GM21529 (cell line): ENCODE results near the gene MAPK8IP1.
A peak's percentile ranks its signal among the peaks of the same experiment; 100 is the strongest.
"Not testable (repeated sequence)": the region's sequence is repeated elsewhere in the genome, so short reads cannot be mapped to it uniquely, and the experiment has no call there.

Experiments used
- ATAC-seq: cut with Tn5 transposase; IDR thresholded peaks from one replicate; pipeline ENCODE4 v1.9.1; 2021; ENCODE audit not compliant: unreplicated experiment

MAPK8IP1 gene

DNA sequence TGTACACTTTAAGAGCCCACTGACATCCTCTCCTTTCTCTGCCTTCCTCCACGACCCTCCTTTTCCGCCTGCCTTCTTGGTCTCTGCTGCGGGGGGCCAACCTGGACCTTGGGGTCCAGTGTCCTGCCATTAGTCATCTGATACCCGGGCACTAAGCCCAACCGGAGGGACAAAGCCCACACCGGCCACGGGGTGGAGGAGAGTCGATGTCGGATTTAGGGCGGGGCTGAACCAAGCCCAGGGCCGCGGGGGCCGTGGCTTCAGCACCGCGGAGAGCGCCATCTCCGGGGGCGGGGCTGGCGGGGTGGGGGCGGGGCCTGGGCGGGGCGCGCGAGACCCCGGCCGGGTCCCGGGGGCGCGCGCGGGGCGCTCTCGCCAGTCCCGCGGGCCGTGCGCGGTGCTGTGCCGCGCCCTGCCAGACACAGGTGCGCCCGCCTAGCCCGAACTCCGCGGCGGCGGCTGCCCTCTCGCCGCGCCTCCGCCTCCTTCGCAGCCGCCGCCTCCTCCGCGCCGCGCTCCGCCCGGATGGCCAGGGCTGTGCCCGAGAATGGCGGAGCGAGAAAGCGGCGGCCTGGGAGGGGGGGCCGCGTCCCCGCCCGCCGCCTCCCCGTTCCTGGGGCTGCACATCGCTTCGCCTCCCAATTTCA is at the start of gene MAPK8IP1:
MAPK8IP1 (plus strand) TSS at position 378 of the 647 bp plus-strand sequence; CDS start at position 548, 170 bp downstream.
- peak; percentile 55 for ATAC-seq

DNA sequence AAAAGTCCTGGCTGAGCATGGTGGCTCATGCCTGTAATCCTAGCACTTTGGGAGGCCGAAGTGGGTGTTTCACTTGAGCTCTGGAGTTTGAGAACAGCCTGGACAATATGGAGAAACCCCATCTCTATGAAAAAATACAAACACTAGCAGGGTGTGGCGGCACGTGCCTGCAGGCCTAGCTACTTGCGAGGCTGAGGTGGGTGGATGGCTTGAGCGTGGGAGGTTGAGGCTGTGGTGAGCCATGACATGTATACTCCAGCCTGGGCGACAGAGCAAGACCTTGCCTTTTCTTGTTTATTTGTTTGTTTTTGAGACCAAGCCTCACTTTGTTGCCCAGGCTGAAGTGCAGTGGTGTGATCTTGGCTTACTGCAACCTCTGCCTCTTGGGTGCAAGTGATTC is 46.2 kb upstream of the MAPK8IP1 start:
- ATAC-seq: no peak

DNA sequence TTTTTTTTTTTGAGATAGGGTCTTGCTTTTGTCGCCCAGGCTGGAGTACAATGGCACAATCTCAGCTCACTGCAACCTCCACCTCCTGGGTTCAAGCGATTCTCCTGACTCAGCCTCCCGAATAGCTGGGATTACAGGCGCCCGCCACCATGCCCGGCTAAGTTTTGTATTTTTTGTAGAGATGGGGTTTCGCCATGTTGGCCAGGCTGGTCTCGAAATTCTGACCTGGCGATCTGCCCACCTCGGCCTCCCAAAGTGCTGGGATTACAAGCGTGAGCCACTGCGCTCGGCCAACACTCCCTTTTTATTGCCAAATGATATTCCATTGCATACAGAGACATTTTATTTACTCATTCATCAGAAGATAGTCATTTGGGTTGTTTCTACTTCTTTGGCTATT is 45.2 kb upstream of the MAPK8IP1 start:
- not testable (repeated sequence) for ATAC-seq

DNA sequence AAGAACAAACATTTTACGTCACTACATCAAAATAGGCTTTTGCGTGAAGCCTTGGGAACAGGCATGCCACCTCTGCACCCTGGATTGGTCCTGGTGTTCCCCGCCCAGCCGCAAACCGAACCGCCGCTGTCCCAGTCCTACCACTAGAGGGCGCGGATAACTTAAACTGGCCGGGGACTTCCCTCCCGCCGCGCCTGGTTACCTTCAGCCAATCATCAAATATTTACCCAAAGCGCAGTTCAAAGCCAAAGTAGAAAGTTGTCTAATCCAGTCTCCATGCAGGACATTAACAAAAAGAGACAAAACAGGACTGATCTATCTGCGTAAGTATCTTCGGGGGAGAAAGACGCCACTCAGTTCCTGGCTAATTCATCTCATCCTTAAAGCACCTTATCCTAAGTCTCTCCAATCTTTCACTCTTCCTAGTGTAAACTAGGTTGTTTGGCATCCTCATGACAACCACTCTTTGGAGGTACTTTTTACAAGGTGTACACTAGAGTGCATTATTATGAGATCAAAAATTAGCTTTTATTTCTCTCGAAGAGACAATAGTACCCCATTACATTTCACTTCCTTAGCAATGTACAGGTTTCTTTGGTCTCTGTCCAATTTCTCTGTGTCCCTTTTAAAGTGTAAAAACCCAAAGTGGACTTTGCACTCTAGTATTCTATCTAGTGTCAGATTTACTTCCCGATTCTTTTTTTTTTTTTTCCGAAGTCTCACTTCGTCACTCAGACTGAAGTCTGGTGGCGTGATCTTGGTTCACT is 42.1 kb upstream of the MAPK8IP1 start:
- ATAC-seq: no peak

DNA sequence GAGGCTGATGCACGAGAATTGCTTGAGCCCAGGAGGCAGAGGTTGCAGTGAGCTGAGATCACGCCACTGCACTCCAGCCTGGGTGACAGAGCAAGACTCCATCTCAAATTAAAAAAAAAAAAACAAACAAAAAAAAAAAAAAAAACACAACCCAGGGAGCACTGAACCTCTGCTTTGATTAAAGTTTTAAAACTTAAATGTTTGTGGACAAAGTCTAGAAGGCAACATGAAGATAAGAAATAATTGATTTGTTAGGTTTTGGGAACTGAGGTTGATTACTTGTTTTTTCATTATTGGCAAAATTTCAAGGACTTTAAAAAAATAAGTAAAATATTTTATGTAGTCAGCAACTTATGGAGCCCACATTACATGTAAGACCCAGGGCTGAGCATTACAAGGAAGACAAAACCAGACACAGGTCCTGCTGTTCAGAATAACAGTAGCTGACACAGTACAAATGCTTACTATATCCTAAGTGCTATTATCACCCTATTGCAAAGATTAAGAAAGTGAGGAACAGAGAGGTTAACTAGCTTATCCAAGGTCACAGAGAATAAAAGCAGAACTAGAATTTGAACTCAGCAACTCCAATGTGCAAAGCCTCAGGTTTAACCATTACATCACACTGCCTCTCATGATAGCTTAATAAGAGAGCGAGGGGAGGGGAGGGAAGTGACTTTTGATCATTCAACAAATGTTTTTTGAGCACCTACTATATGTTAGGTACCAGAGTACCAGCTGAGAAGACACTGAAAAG is 40.5 kb upstream of the MAPK8IP1 start:
- ATAC-seq: no peak

DNA sequence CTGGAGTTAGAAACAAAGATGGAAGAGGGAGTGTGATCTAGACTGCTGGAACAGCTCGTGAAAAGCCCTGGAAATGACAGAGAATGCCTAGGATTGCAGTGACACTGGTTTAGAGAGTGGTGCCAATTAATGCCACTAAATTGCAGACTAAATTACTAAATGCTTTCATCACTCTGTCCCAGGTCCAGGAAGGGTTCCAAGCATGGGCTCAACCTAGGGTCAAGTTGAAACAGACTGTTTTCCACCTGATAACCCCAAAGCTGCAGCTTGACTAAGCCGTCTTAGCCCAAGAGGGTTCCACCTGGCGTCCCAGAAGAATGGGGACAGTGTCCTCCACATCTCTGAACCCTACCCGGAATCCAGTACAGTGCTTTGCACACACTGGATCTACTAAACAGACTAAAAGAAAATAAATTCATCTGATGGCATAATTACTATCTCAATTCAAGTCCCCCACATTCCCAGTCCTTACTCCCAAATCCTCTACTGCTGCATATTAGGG is 39.2 kb upstream of the MAPK8IP1 start:
- ATAC-seq: no peak

DNA sequence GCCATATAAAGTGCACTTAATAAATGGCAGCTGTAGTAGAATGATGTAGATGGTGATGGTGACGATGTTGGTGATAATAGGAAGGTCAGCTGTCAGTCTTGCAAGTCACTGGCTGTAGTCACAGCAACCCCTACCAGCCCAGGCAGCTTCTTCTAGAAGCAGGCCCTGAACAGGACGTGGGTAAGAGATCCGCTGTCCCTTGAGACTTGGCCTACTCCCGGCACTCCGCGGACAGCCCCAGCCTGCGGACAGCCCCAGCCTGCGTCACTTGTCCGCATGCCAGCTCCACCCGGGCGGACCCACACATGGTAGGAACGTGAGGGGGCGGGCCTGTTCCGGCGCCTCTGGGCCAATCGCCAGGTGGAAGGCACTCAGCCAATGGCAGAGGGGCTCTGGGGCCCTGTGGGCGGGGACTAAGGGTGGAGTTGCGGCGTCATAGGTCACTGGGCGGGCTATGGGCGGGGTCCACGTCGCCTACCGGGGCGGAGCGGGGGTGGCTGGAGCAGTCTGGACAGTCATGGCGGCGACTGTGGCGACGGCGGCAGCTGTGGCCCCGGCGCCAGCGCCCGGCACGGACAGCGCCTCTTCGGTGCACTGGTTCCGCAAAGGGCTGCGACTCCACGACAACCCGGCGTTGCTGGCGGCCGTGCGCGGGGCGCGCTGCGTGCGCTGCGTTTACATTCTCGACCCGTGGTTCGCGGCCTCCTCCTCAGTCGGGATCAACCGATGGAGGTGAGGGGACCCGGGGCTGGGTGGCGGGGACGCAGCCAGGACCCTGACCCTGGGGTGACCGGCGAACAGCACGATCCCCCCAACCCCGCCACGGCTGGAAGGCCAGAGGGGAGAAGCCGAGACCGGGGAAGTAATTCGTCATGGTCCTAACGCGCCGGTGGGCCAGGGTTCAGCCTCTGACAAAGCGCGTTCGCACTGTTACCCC is 38.2 kb upstream of the MAPK8IP1 start, which contains the start of gene CRY2:
CRY2 (plus strand) TSS at position 502 of the 937 bp plus-strand sequence; CDS start at position 518, 16 bp downstream.
- ATAC-seq: peak; percentile 91

DNA sequence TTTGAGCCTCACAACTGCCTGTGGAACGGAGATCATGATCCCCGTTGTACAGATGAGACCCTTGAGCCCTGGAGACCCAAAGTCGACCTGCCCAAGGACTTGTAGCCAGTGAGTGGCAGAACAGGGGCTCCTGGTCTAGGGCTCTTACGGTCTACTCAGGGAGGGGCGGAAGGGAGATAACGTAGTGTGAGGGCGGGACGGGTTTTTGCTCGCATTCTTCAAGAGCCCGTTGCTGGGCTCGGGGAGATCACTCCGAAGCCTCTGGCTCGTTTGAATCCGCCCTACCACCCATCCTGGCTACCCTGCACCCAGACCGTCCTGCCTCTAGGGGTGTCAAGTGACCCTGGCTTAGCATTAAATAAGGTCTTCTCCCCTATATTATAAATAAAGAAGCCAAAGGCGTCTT is 37.5 kb upstream of the MAPK8IP1 start:
- peak; percentile 14 for ATAC-seq

DNA sequence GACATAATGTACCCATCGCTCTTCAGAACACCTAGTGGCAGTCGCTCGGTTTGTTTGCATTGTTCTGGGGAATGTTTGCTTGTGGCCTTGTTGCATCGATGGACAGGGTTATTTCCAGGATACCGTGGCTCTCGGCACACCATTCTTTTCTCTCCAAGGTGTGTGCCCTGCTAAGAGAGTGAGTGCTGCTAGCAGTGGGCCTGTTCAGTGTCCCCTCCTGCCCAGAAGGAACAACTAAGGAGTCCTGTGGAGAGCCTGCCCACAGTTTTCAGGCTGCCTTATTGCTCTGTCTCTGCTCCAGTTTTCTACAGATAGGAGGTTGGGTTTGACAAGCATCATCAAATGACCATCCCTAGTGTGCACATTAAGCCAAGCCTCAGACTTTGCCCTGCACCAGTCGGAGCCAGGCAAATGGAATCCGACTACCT is 36.8 kb upstream of the MAPK8IP1 start:
- ATAC-seq: no peak

DNA sequence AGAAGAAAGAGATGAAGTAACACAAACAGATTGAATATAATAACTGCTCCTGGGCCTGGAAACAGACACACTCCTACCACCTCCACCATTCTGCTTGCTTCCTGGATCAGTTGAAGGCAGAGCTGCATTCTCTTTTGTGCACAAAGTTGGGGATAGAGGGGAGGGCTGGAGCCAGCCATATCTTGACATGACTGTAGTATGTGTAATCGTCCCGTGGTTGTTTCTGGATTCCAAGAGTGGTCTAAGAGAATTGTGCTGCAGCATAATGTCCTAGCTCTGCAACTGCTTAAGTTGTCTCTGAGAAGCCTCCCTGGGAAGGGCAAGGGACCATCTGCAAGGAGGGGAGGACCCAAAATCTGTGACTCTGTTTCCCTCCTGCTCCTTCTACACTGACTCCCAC is 35.0 kb upstream of the MAPK8IP1 start:
- no peak for ATAC-seq

DNA sequence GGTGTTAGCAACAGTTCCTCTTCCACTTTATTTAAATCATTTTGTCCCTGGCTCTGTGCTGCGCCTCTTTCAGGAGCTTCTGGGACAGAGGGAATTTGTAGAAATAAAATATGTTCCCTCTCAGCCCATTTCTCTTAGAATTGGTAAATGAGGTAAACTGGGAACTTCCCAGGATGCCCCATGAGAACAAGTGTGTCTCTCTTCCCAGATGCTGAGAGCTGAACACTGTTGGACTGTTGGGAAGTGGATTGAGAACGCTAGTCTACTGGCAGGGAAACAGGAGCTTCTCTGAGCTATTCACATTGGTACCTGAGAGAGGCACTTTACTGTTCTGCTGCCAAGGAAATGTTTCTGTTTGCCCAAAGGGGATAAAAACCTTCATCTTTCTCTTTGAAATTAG is 34.2 kb upstream of the MAPK8IP1 start:
- ATAC-seq: no peak

DNA sequence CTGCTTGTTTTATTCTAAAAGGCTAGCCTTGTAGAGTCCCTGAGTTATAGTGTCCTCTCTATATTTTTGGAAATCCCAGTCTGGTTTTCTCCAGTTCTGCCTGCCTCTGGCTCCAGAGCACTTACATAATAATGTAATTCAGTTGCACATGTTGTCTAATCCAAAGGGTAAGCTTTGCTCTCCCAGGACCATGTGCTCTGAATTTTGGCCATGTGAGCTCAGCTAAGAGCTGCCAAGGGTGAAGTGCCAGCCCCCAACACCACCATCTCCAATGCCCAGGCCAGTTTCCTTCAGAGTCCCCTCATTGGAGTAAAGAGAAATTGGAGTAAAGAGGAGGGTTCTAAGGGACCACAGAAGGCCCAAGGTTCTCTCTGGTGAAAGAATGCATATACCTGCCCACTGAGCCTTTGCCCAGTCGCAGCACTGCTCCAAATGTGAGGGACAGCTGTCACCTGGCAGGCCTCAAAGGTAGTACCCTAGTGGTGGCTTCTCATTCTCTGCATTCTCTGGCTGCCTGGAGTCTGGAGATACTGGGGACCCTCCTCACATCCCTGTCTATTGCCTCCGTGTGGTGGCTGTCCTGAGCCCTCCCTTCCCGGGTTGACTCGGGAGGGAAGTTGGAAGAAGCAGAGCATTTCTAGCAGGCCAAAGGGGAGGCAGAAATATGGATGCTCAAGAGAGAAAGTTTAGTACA is 33.3 kb upstream of the MAPK8IP1 start:
- peak; percentile 22 for ATAC-seq

DNA sequence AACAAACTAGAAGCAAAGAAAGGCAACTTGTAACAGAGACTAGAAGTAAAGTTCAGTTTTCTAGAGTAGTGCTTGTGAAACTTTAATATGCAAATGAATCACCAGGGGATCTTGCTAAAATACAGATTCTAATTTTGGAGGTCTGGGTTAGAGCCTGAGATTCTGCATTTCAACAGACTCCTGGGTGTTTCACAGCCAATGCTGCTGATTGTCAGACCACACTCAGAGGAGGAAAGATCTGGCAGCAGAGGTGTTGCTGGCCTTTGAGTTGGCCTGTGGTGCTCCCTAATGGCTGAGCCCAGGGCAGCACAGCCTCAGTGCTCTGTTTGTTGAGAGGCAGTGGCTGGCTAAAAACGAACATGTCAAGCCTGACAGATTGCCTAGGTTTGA is 32.7 kb upstream of the MAPK8IP1 start:
- peak; percentile 61 for ATAC-seq

DNA sequence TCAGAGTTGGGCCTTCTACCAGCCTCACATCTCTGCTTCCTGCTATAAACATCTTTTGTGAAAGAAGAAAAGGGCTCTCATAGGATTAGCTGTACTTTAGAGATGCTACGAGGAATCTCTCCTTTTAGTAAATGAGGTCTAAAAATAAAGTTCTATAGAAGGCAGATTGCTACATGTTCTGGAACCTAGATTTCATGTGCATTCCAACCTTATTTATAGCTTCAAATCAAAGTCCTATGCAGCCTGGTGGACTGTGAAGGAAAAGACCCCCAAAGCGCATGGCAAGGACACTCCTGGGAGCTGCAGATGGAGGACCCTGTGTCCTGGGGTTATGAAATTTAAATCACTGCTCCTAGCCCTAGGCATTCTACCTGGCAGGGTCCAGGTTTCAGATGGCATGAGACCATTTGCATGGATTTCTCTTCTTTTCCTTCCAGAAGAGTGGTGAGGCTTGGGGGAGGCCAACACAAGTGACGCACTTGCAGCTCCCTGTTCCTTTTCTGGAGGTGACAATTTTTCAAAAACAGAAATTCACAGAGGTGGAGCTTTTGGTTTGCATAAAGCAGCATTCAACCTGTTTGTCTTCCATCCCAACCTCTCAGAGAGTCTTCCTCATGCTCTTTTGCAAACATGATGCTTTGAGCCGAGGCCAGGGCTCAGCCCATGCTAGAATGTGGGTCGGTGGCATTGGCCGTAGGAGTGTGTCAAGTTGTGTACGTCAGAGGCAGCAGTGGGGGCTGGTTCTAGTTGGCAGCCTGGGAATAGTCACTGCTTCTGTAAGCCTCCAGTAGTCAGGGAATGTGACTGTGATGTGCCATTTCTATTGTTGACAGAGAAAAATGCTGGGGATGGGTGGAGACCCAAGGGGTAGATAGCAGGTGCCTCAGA is 31.9 kb upstream of the MAPK8IP1 start:
- ATAC-seq: no peak

DNA sequence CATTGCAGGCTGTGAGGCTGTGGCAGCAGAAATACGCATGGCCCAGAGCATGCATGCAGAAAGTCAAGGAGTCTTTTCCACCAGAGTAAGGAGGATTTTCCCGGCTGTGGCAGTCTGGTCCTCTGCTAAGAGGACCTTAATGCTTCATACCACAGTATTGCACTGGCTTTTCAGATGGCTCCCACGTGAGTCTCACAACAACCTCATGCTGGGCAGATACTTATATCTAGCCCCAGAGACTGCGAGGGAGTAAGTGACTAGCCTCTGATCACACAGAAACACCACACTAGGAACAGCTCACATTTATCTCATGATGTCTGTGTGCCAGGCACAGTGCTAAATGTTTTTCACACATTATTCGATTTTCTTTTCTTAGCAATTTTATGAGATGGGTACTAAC is 30.1 kb upstream of the MAPK8IP1 start:
- no peak for ATAC-seq

DNA sequence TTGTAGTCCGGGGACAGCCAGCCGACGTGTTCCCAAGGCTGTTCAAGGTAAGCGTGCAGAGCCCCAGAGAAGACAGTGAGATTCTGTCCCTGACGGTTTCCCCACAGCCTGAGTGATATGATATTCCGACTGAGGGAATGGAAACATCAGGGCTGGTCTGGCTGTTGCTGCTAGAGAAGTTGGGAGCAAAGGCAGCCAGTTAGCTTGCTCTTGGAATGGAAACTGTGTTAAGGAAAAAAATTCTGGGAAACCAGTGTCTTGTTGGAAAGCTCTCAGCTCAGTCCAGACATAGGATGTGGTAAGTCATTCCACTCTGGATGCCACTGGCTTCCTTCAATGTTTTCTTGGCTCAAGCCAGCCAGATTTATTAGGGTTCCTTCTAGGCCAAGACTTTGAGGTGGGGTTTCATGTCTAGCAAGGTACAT is 29.4 kb upstream of the MAPK8IP1 start:
- ATAC-seq: no peak

DNA sequence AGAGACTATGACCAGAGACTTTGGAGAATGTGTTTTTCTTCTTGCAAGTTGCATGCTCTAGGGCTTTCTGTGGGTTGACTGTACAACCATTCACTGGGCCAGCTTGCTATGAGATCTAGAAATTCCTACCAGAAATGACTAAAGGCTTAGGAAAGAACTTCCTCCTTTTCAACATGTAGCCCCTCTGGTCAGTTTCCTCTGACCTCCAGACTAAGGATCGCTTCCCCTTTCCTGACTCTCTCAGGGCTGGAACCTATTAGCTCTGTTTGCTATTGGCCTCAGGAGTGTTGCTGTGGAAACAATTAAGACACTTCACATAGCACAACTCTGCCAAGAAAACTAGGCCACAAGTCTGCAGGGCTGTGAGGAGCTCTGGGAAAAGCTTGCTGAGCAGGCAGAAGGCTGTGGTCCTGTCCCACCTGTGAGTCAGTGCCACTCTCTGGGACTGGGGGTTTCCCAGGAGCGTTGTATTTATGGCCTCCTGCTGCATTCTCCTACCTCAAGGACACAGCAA is 27.4 kb upstream of the MAPK8IP1 start:
- ATAC-seq: no peak

DNA sequence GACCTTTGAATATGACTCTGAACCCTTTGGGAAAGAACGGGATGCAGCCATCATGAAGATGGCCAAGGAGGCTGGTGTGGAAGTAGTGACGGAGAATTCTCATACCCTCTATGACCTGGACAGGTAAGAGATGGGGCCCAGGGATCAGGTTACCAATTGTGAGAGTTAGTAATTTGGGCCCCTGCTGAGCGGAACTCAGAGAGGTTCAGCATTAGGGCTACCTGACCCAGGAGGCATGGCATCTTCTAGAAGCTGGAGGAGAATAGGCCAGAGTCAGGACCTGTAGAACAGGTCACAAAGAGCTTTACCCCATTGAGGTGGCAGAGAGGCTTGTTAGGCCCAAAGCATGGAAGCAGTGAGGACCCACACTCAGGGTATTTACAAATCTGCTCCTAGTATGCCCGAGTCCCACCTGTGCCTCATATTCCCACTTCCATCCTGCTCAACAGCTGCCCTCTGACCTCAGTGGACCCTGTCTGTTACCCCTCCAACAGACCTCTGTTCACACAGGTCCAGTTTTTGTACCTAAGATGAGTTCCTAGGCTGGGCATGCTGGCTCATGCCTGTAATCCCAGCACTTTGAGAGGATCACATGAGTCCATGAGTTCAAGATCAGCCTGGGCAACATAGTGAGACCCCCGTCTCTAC is 26.6 kb upstream of the MAPK8IP1 start:
- ATAC-seq: no peak
